Measurements from ENCODE around the gene CFAP299.

Gene CFAP299

GRCh38 chr4:80852061-80852460 lies 516.5 kb downstream of the CFAP299 start:
- DNase-seq = no peak

- no peak for DNase-seq
Observed at GRCh38 chr4:80873571-80873970, 538.0 kb downstream of the CFAP299 start.

GRCh38 chr4:80874979-80875378 lies 539.4 kb downstream of the CFAP299 start:
- DNase-seq = no peak

GRCh38 chr4:80875642-80876041 lies 540.1 kb downstream of the CFAP299 start:
- DNase-seq = no peak

- DNase-seq = no peak
Observed at GRCh38 chr4:80876810-80877209, 541.3 kb downstream of the CFAP299 start.

GRCh38 chr4:80878218-80878617 lies 542.7 kb downstream of the CFAP299 start:
- DNase-seq = no peak

GRCh38 chr4:80897537-80898303 lies 562.2 kb downstream of the CFAP299 start:
- no peak for DNase-seq

- no peak for DNase-seq
Observed at GRCh38 chr4:80900908-80901307, 565.4 kb downstream of the CFAP299 start.

- DNase-seq = no peak
Observed at GRCh38 chr4:80903020-80903419, 567.5 kb downstream of the CFAP299 start.

GRCh38 chr4:80909938-80910337 lies 574.4 kb downstream of the CFAP299 start:
- no peak for DNase-seq

- DNase-seq = no peak
Observed at GRCh38 chr4:80911458-80911857, 575.9 kb downstream of the CFAP299 start.

GRCh38 chr4:80912350-80912749 lies 576.8 kb downstream of the CFAP299 start:
- no peak for DNase-seq

- DNase-seq = no peak
Observed at GRCh38 chr4:80913381-80913780, 577.9 kb downstream of the CFAP299 start.

- no peak for DNase-seq
Observed at GRCh38 chr4:80916770-80917169, 581.2 kb downstream of the CFAP299 start.

GRCh38 chr4:80918004-80918403 lies 582.5 kb downstream of the CFAP299 start:
- no peak for DNase-seq

GRCh38 chr4:80921441-80921840 lies 585.9 kb downstream of the CFAP299 start:
- DNase-seq = no peak

GRCh38 chr4:80922941-80923340 lies 587.4 kb downstream of the CFAP299 start:
- no peak for DNase-seq

- no peak for DNase-seq
Observed at GRCh38 chr4:80925293-80925692, 589.8 kb downstream of the CFAP299 start.

- no peak for DNase-seq
Observed at GRCh38 chr4:80926446-80926845, 590.9 kb downstream of the CFAP299 start.

- DNase-seq = no peak
Observed at GRCh38 chr4:80926891-80927290, 591.4 kb downstream of the CFAP299 start.

GRCh38 chr4:80927420-80927819 lies 591.9 kb downstream of the CFAP299 start:
- no peak for DNase-seq

- DNase-seq = no peak
Observed at GRCh38 chr4:80931631-80932081, 596.1 kb downstream of the CFAP299 start.

- DNase-seq = no peak
Observed at GRCh38 chr4:80948141-80948540, 612.6 kb downstream of the CFAP299 start.

- no peak for DNase-seq
Observed at GRCh38 chr4:80948995-80949394, 613.5 kb downstream of the CFAP299 start.

GRCh38 chr4:80956421-80956820 lies 620.9 kb downstream of the CFAP299 start:
- DNase-seq = no peak
